Epithelial cell of esophagus (primary cell): ENCODE measurements around the gene FRAT1.

ENCODE experiments used
- DNase-seq: peaks from one replicate; pipeline ENCODE4 v3.0.0; 2010; ENCODE audit warnings: low read depth
- H3K4me3 ChIP-seq: 2 replicates; pipeline ENCODE4 v1.5.1; 2011; ENCODE audit warnings: mild to moderate bottlenecking, low read length, control low read depth
- CTCF ChIP-seq: IDR thresholded peaks from 2 replicates; pipeline ENCODE4 v1.5.1; 2011; ENCODE audit warnings: low read depth, mild to moderate bottlenecking, low read length, control low read depth, inconsistent platforms; ENCODE audit not compliant: insufficient read depth; ENCODE audit errors: missing control alignments

The FRAT1 gene

GRCh38 chr10:97367126-97367649 lies 48.1 kb downstream of the FRAT1 start:
- TF ChIP-seq CTCF: no peak
- no peak for DNase-seq
- H3K4me3 ChIP-seq: no peak overlapping the region
